Mammary epithelial cell (primary cell): ENCODE measurements around the gene HTR3C.

ENCODE experiments used
- CTCF ChIP-seq, 2 donors: IDR thresholded peaks in 1 of 2; conservative IDR thresholded peaks in 1 of 2; 2 replicates each; pipeline ENCODE4 v1.5.1; 2011 to 2012; ENCODE audit warnings: inconsistent platforms in 2 of 2, low read length in 2 of 2, mild to moderate bottlenecking in 2 of 2, control low read depth in 1 of 2, low read depth in 1 of 2; ENCODE audit not compliant: insufficient read depth in 1 of 2; ENCODE audit errors: extremely low read depth in 1 of 2
- EZH2 ChIP-seq: IDR thresholded peaks from 2 replicates; pipeline ENCODE4 v1.6.1; 2012; ENCODE audit warnings: low read length, inconsistent platforms, borderline replicate concordance

DNA sequence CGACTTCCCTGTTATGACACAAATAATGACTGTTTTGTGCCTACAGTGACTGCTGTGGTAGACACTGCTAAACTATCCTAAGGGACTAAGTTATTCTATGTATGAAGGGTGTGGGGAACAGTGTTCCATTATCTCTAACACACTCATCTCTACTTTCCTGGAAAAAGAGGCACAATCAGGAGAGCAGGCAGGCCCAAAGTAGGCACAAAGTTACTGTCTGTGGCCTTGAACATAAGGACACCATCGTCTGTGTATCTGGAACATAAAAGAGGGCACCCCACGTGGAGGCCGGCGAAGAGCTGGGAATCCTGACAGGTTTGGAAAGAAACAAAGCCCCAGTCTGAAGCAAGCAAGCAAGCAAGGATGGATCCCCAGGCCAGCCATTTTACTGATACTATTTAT lies 36.7 kb upstream of the HTR3C start:
- TF ChIP-seq CTCF (conservative IDR thresholded peaks at IDR 0.05 in 1 of 2, IDR thresholded peaks at IDR 0.05 in 1 of 2; ENCODE audit: extremely low read depth in 1 of 2, insufficient read depth in 1 of 2, low read depth in 1 of 2, low read length in 2 of 2): no peak
- TF ChIP-seq EZH2: no peak
